Measurements from ENCODE around the gene USP3. TPM values are rescaled to one million over a fixed set of nuclear protein-coding genes. Genes with fewer than 3 reads are reported as not detected.

The USP3 gene, protein sequence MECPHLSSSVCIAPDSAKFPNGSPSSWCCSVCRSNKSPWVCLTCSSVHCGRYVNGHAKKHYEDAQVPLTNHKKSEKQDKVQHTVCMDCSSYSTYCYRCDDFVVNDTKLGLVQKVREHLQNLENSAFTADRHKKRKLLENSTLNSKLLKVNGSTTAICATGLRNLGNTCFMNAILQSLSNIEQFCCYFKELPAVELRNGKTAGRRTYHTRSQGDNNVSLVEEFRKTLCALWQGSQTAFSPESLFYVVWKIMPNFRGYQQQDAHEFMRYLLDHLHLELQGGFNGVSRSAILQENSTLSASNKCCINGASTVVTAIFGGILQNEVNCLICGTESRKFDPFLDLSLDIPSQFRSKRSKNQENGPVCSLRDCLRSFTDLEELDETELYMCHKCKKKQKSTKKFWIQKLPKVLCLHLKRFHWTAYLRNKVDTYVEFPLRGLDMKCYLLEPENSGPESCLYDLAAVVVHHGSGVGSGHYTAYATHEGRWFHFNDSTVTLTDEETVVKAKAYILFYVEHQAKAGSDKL
- total RNA-seq: 46.3 and 56.7 TPM in 2 replicates

DNA sequence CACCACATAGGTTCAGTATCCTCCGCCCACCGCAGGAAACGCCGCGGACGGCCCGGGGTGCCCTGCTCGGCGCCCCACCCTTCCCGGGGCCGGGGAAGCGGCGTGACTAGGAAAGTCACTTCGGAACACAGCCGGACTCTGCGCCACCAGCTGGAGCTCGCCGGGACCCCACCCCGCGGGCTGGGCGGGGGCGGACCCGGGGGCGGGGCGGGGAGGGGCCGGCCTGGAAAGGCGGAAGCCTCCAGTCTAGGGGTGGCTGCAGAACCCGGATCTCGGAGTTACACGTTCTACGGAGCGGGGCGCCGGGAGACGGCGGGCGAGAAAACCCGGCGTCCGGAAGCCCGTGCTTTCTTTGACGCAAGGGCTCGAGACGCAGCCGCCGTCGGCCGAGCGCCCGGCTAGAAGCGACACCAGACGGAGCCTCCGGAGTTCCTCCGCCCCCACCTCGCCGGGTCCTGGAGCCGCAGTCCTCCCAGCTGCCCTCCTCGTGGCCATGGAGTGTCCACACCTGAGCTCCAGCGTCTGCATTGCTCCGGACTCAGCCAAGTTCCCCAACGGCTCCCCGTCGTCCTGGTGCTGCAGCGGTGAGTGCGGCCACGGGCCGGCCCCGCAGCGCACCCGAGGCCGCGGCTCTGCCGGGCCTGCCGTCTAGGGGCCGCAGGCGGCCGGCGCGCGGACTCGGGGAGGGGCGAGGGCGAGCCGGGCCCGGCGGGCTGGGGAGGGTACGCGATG, at the start of gene USP3:
Gene USP3, plus strand, starts transcription at position 347 of the 732 bp plus-strand sequence. Its CDS starts 147 bp downstream, at position 494.

DNA sequence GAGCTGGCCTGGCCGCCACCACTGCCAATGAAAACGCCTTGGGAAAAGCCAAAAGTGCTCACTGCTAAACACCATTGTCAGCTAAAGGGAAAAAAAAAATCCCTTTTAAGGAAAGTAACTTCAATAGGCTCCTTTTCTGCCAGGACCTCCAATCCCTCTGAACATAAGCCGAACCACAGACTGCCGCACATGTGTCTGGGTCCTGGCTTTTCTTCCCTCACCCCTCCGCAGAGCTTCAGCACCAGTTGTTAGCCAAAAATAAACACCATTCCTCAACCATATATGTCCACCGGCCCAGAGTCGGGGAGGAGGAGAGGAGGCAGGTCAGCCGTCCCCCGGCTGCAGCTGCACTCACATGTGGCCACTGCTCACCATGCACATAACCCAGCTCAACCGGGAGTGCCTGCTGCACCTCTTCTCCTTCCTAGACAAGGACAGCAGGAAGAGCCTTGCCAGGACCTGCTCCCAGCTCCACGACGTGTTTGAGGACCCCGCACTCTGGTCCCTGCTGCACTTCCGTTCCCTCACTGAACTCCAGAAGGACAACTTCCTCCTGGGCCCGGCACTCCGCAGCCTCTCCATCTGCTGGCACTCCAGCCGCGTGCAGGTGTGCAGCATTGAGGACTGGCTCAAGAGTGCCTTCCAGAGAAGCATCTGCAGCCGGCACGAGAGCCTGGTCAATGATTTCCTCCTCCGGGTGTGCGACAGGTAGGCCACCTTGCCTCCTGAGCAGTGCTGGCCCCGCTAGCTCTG, 92.8 kb downstream of the USP3 start, which contains the start of gene FBXL22:
Gene FBXL22, plus strand, starts transcription at position 350 of the 753 bp plus-strand sequence. Its CDS starts 6 bp downstream, at position 356.

Other genes with a start within 250 kb of the USP3 start
- 17.0 and 20.9 TPM in 2 replicates for gene APH1B, start 227.0 kb upstream of the USP3 start, total RNA-seq
- gene CA12, start 122.7 kb upstream of the USP3 start, total RNA-seq: 122 and 133 TPM in 2 replicates
- gene FBXL22, start 92.8 kb downstream of the USP3 start, total RNA-seq: 0.20 and 2.6 TPM in 2 replicates